NCI-H526 treated with DMSO at 0.1 percent for 48 hours (cell line): ENCODE results near the gene USH1C.

Experiments
- DNase-seq: peaks from one replicate; lab custom pipeline; 2025; lab: John Stamatoyannopoulos, UW

USH1C gene

DNA sequence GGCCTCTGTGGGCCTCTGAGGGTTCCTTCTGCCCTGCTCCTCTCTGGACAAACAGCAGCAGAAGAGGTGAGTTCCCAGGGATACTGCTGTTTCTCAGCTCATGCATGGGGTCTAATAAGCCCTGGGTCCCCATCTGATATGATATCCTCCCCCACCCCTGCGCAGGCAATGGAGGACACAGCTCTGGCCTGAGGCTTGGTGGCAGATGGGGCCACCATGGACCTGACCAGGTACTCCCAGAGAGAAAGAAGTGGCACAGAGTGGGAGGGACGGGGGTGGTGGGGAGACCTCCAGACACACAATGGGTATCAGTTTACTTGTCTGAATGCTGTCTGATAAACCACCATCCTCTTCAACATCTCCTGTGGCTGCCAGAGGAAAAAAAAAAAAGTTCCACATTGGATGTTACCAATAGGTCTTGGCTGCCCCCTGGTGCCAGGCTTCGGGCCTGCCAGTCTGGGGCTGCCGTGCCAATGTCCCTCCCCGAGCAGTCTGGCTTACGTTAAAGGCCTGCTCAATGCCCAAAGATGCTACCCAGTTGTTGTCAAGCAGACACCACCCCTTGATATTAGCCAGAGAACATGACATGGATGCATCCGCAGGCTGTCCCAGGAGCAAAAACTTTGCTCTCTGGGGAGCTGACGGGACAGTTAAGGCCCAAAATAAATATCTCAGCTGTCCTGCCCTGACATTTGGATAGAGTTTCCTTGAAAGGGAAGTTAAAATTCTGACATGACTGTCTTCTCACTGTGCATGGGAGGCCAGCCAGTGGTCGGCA is 39.7 kb downstream of the USH1C start:
- DNase-seq: peak; percentile 75

DNA sequence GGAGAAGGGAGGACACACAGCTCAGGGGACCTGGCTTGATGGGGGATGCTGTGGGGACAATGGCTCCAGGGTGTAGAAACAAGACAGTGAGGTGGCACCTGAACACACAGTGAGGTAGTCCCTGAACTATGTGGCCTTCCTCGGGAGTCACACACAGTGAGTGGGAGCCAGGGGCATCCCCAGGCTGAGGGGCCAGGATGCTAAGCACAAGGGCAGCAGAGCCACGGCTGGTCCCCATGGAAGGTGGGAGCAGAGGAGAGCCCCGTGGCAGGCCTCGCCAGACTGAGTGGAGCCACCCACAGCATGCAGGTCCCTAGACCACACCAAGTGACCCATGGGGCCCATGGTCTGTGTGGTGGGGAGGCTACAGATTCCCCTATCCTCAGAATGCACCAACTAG is 41.6 kb downstream of the USH1C start:
- no peak for DNase-seq

DNA sequence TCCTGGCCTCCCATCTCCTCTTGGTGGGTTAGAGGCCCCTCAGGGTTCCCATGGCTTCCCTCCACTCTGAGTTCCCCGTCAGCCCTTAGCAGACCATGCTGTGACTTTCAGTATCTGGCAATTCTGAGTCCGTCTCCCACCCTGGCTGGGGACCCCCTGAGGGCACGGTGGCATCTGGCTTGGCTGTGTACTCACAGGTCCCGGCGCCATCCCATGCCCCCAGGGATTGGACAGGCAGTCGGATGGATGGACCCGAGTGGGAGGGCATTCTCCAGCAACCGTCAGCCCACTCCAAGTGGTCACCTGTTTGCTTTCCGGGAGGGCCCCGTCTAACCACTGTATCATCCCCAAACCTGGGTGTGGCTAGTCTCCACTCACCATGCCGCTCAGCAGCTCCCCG is 43.5 kb downstream of the USH1C start:
- no peak for DNase-seq

DNA sequence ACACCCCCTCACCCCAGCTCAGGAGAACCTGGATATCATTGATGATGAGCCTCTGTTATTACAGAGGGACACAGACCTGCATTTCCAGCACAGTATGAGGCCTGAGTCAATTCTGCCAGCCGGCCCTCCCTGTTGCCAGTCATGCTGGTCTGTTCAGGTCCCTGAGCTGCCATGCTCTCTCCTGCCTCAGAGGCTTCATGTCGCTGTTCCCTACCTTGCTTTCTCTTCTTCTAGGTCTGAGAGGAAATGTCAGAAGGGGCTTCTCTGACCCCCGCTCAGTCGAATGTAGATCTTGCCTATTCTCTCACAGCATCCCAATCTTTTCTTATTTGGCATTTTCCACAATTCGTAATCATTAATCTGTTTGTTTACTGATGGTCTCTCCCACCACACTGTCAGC is 45.7 kb downstream of the USH1C start:
- no peak for DNase-seq

DNA sequence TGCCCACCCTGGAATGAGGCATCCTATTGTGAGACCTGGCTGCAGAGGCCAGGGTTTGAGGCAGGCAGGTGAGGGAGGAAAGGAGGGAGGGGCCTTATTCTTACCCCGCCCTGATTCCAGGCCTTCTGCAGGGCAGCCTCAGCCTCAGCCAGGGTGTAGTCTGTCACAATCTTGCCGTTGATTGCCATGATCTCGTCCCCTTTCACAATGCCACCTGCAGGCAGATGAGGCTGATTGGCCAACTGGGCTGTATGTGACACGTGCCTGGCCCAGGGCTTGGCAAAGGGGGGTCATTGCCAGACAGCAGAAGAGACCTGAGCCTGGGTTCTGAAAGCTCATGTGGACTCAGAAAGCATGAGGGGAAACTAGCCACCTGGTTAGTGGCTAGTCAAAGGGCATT is 46.2 kb downstream of the USH1C start:
- DNase-seq: peak; percentile 47

DNA sequence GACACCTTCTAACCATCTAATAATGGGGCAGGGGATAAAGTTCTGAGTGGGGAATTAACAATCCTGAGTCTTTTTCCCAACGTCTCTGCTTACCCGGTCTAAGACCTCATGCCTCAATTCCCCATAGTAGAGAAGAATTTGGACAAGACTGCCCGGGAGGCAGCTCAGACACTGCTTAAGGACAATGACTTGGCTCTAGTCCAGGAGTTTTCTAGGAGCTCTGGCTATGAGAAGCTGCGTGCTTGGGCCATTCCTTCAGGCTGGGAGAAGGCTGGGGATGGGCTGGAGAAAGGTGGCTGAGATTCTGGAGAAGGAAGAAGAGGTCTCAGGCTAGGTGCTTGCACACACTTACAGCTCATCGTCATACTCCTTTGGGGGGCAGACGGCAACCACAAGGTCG is 47.8 kb downstream of the USH1C start:
- no peak for DNase-seq

DNA sequence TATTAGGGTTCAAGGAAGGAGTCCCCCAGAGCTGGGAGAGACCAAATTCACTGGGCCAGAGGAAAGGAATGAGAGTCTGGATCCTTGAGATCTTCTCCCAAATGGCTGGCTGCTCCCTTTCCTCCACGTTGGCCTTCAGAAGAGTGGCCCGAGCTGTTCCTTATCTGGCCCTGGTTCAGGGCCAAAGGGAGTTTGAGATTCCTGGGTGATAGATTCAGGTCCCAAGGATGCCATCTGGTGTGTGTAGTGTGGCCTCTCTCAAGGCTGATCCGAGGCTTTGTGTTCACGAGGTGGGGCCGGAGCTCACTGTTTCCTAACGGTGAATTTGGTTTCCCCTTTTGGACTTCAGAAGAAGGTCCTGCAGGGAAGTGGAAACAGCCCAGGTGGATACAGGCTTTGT is 50.2 kb downstream of the USH1C start:
- no peak for DNase-seq

DNA sequence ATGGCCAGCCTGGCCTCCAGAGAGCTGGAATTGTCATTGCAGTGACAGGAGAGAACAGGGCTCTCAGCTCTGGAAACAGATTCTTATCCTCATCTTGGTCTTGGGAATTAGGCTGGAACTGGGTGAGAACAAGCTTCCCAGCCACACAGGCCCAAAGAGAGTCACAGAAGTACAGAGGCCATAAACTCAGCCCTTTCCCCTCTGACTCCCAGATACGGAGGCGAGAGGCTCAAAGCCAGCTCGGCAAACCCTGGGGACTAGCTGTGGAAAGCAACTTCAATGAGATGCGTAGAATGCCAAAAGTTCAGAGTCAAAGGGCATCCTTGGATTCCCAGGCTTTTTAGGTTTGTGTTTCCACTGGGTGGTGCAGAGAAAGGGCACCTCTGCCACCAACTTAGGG is 53.3 kb downstream of the USH1C start:
- DNase-seq: no peak

DNA sequence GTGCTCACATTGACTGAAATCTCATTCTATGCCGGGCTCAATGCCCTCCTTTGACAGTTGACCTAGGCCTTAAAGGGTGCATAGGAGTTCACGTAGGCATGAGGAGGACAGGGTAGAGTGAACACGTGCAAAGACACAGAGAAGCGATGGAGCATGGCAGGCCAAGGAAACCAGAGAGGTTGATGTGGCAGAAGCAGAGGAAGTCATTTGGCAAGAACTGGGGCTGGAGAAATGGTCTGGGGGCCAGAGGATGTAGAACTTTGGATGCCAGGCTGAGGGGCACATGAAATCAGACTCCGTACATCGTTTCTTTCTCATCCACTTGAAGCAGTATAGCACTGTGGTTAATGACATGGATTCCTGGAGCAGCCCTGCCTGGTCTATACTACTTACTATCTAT is 54.0 kb downstream of the USH1C start:
- no peak for DNase-seq

DNA sequence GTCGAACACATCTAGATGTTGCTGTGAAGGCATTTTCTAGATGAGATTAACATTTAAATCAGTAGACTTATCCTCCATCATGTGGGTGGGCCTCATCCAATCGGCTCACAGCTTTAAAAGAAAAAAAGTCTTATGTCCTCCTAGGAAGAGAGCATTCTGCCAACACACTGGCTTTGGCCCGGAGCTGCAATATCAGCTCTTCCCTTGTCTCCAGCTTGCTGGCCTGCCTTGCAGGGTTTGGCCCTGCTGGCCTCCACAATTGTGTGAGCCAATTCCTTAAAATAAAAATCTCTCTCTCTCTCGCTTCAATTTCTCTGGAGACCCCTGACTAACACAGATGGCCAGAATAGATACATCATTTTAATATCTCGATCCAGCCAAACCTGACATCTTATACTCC is 54.5 kb downstream of the USH1C start:
- no peak for DNase-seq

DNA sequence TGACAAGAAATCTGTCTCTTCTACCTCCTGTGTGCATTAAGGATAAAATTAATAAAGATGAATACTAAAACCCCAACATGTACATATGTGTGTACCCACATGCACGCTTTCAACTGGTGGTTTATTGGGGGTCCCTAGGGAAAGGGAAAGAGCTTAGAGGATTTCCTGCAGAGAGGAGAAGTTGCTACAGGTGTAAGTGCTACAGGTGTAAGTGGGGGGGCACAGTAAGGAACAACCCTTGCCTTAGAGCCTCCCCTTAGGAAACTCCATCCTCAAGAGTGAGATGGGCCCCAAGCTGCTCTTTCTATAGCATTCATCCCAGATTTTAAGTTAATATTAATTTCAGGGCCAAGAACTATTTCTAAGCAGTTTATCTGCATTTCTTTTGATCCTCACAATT is 55.7 kb downstream of the USH1C start:
- no peak for DNase-seq

DNA sequence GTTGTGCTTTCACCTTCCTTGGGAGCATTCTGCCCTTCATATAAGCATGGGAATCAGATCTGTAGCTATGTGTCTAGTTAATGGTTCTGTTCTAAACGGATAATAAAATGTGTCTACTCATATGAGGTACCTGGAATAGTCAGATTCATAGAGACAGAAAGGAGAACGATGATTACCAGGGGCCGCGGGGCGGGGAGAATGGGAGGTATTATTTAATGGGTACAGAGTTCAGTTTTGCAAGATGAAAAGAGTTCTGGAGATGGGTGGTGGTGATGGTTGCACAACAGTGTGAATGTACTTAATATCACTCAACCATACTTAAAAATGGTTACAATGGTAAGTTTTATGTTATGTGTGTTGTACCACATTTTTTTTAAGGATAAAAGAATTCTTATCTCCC is 57.6 kb downstream of the USH1C start:
- no peak for DNase-seq

DNA sequence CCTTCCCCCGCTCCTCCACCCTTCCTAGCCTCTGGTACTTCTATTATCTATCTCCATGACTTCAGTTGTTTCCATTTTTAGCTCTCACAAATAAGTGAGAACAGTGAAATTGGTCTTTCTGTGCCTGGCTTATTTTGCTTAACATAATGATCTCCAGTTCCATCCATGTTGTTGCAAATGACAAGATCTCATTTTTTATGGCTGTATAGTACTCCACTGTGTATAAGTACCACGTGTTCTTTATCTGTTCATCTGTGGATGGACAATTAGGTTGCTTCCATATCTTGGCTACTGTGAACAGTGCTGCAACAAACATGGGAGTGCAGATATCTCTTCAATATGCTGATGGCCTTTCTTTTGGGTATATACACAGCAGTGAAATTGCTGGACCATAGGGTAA is 60.7 kb downstream of the USH1C start:
- no peak for DNase-seq

DNA sequence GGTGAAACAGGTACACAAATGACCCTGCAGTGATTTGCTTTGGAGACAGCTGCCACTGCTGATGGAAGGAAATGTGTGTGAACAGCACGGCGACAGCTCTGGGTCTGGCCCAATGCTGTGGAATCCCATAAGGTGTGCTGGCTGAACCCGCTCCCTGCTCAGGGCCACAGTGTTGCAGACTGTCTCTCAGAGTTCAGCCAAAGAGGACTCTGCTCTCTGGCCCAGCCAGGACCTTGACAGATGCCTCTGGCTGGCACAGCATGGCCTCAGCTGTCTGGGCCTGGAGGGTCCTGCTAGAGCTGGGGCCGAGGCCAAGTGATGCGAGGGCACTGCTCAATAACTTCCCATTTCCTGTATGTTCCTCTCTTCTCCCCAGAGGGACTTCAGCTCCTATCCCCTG is 62.3 kb downstream of the USH1C start:
- DNase-seq: no peak

DNA sequence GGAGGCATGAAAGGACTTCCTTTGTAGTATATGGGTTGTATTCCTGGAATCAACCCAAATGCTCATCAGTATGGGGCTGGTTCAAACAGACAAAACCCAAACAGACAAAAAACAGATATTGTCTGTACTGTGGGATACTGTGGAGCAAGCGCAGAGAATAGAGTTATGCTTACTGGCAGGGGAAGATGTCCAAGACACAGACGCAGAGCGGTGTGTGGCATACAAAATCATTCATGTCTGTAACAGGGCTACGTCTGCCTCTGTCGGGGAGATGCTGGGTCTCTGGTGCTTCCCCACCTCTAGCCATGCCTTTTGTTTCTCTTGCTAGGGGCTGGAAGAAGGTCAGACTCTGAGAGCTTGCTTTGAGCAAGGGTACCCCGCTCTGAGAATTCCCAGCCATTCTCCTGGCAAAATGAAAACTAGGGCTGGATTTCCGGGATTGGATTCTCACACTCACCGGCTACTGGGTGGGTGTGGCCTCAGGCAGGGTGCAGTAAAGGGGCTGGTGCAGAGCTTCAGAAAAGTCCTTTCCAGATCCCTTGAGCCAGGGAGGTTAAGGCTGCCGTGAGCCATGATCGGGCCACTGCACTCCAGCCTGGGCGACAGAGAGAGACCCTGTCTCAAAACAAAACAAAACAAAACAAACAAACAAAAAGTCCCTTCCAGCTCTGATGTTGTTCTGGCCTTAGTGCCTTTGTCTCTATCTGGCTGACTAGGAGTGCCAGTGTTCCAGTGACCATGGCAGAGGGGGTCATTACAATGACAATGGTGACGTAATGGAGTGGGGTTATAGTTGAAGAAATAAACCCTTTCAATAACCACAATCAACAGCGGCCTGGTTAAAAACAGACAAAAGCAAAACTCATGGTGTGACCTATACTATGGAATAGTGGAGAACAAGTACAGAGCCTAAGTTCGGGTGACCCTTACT is 64.7 kb downstream of the USH1C start:
- peak; percentile 47 for DNase-seq

DNA sequence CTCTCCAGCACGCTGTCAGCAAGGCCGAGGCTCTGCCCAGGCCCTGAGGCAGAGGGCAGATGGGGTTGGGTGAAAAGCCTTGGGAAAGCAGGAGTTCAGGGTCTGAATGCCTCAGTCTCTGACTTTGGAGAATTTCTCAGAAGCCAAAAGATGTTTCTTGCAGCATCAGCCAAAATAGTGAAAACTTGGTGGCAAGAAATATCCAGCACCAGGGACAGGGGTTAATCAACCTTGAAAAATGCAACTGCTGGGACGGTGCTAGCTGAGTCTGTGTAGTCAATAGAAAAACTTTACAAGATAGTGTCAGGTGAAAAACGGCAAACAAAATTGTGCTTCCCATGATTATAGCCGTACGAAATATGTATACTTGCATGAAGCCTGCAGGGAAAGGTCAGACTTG is 66.1 kb downstream of the USH1C start:
- DNase-seq: no peak

DNA sequence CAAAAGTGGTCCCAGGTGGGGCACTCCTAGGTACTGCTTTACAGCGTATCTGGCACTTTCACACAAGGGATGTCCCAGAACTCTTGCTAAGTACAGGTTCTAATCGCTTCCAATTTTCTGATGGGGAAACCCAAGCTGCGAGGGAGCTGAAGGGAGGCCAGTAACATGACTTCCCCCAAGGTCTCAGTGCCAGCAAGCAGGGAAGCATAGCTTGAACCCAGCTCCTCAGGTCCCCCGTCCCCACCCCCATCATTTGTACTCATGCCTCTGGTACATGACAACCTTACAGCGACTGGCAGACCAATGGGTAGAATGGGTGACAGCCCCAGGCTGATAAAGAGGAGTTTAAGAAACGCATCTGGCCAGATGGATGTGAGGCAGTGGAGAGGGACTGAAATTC is 66.9 kb downstream of the USH1C start:
- DNase-seq: no peak

DNA sequence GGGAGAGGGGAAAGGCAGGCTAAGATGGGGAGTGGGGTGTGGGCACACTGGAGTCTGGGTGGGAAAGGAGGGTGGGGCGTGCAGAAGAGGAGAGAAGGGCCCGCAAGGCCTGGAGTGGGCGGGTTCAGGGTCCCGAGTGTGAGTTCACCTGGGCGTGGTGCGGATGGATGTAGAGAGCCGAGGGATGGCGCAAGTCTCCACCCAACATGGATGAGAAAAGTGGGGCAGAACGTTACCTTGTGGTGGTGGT is 67.2 kb downstream of the USH1C start:
- DNase-seq: no peak

DNA sequence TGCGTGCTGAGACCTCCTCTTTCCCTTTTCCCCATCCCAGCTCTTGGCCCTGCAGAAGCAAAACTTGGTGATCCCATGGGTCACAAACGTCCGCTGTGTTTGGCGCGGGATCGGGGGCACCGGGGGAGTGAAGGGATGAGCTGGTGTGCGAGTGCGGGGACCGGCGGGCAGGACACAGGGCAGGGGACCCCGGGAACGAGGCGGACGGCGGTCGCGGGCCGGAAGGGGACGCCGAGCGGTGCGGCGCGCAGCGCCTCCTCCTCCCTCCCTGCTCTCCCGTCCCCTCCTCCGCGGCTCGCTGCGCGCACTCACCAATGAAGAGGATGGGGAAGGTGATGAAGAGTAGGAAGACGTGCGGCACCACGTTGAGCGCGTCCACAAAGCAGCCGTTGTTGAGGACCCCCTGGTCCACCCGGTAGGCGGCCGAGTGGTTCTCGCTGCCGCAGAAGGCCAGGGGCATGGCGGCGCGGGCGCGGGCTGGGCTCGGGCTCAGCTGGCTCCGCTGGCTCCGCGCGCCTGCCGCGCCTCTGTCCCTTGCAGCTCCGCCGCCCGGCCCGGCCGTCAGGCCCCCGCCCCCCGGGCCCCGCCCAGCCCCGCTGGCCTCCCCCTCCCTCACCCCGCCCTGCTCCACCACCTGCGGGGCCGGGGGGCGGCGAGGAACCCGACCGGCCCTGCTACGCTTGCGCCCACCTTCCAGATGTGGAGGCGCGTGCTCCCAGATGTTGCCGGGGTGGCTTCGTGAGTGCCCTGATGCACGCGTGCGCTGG is 67.7 kb downstream of the USH1C start, which contains the start of gene ABCC8:
Gene ABCC8, minus strand, starts transcription at position 529 of the 767 bp plus-strand sequence. Its CDS starts 69 bp downstream, at position 460.
- DNase-seq: peak; percentile 34

DNA sequence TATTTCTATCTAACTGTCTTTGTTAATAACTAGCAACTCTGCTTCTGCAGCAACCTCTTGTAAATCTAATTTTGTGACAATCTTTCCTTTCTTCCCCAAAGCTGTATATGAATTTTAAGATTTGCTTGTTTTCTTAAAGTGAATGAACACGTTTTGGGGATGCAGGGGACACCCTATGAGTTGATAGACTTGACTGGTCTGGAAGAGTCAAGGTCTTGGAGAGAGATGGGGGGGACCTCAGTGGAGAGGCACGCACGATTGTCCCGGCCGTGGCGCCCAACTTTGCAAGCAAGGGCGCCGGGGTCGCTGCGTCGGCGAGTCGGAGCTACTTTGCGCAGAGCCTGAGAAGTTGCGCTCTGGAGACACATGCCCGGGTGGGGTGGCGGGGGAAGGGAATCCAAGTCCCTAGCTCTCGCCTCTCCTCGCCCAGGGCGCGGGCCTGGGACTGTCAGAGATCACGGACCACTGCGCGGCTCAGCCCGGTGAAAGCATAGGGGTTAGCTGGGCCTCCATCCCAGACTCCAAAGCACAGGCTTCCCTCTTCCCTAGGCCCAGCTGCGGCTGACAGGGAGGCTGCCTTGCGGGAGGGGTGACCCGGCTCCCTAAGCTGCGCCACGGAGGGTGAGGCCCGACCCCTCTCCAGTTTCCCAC is 68.4 kb downstream of the USH1C start:
- DNase-seq: no peak

DNA sequence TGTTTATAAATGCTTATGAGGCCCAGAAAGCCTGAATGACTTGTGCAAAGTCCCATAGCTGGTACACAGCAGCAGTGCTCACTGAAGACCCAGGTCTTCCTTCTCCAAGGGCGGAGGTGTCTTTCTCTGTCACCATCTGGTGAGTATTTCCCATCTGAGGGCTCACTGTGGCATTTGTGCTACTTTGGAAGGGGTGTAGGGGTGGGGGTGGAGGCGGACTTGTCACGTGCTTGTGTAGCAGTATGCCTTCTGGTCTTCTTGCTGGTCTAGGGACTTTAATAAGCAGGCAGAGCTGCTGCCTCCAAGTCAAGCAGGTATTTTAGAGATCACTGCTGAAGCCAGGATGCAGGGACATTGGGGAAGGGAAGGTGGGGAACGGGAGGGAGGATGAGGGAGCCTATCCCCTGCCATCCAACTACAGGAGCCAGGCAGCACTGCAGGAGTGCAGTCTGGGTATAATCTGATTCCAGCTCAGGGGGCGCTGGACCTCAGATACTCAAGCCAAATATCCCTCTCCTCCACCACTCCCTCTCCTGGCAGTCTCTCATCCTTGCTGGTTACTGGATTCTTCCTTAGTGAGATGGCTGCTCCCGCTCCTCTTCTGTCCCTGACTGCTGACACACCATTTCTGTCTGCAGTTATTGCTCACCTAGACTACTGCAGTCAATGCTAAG is 71.0 kb downstream of the USH1C start:
- peak; percentile 16 for DNase-seq

DNA sequence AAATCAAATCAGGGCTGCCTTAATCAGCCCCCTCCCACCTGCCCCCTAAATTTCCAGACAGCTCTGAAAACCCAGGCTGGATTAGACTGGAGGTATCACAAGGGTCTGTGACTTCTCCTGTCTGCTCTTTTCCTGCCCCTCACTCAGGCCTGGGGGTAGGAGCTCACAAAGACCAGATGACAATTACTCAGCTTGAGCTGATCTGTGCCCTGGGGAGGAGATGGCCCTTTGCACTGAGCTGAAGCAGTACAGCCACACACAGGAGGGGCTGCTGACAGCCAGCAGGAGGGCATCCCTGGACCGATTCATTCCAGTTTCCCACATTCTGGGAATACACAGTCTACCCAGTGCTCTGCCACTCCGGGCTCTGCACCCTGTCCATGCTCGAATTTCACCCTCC is 71.7 kb downstream of the USH1C start:
- no peak for DNase-seq
